HG02610 (cell line): Measurements from ENCODE around the gene BTRC.

Source experiments
- ATAC-seq: cut with Tn5 transposase; IDR thresholded peaks from one replicate; pipeline ENCODE4 v1.9.1; 2021; ENCODE audit warnings: mild to moderate bottlenecking, moderate library complexity; ENCODE audit not compliant: unreplicated experiment

The BTRC gene

DNA sequence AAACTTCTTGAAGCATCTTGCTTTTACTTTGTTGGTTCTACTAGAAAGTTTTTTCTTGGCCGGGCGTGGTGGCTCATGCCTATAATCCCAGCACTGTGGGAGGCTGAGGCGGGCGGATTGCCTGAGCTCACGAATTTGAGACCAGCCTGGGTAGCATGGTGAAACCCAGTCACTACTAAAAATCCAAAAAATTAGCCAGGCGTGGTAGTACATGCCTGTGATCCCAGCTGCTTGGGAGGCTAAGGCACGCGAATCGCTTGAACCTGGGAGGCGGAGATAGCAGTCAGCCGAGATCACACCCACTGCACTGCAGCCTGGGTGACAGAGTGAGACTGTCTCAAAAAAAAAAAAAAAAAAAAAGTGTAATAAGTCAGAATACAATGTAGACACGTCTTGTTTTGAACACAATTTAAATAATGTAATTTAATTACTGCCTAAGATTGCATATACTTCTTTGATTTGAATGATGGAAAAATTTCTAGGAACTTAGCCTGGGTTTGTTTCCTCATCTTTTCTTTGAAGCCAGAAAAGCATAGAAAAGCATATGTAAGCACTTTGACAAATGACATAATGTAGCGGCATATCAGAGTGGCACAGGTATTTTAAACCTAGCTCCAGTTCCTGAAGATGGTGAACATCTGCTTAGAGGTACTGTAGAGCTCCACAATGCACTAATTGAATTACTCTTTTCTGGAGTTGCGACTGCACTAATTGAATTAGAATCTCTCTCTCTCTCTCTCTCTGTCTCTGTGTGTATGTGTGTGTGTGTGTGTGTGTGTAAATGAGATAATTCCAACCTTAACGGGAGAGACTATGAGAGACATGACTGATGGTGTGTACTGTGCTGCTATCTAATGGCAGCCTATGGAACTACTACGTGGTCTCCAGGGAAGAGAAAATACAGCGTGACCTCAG lies 87.8 kb downstream of the BTRC start:
- peak; percentile 53 for ATAC-seq

DNA sequence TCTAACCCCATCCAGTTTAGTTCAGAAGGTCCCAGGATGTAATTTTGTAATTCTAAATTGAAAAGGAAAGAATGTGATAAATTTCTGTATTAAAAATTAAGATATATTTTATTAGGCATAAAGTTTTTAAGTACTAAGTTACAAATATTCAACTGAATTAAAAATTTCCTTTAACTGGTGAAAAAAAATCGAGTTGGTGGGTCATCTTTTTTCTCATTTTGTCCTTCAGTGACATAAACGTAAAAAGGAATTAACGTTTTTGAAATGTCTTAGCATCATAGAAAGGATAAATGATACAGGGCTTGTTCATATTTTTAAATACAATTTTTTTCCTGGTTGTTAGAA lies 88.5 kb downstream of the BTRC start:
- ATAC-seq = no peak

DNA sequence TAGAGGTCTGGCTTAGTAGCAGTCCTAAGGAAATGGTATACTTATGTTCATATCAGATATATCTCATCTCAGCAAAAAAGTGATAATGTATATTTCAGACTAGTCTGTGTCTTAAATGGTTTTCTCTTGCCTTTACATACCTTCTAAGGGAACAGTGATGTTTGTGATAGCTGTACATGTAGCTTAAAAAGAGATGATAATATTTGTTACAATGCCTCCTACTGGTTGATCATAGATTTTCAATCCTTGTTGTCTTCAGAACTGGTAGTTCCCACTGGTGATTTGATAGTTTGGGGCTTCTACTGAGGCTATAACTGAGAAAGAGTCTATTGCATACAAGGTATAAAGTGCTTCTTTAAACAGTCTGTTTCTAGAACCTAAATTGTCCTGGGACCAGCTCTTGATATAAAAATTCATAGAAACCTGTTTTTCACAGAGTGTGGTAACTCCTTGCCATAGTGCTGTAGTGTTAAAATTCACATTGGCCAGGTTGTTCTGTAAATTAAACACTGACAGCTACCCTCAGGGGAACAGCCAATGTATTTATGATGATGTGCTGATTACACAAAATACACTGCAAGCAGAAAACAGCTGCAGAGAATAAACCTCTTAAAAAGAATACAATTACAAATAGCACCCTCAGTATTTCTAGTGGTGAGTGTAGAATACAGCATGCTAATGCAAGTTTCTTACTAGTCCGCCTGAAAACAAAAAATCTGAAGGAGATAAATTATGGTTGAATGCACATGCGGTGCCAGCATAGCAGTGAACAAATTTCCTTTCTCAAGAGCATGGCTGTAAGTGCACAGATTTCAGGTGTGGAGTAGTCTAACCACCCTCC lies 90.3 kb downstream of the BTRC start:
- no peak for ATAC-seq

DNA sequence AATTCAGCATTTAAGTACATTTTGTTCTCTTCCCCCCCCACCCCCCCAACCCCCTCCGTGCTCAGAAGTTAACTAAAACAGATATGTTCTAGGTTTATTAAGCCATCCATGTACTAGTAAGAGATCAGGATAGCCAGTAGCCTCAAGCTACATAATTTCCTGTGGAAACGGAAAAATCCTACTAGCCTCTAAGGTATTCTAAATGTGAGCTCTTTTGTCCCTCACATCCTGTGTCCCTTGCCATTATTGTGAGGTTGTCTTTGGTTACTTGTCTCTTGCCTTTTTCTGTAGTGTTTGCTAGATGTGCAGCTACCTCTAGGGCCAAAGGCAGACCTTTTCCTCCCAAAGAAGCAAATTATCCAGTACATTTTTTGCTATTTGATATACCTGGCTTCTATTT lies 92.1 kb downstream of the BTRC start:
- ATAC-seq = no peak

DNA sequence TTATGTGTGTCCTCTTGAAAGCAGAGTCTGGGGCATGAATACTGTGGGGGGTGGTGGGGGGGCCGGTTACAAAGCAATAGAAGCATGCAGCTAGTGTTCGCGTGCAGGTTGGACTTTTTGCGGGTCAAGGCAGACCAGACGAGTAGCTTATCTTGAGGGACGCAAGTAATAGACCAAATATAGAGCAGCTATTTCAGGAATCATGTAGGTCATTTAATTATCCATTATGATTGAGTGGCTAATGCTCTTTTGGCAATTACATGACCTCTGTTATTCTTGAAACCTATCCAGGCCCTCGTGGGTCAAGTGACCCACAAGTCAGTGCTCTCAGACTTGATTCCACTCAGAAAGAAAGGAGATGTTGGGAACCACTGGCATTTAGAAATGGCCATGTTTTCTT lies 93.0 kb downstream of the BTRC start:
- ATAC-seq = no peak

DNA sequence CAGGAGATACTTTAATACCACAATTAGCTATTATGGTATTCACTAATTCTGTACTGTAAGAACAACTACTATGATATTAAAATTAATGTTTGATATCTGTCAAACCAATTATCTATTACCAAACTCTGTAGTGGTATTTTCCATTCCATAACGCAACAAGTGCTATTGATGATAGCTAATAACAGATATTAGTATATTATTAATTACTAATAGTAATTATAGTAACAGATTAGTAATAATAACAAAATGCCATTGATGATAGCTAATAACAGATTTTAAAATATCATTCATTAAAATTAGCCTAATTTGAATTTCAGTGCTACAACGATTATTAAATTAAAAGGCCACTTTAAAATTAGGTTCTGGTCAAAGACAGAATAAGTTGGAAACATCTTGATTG lies 93.5 kb downstream of the BTRC start:
- ATAC-seq = no peak

DNA sequence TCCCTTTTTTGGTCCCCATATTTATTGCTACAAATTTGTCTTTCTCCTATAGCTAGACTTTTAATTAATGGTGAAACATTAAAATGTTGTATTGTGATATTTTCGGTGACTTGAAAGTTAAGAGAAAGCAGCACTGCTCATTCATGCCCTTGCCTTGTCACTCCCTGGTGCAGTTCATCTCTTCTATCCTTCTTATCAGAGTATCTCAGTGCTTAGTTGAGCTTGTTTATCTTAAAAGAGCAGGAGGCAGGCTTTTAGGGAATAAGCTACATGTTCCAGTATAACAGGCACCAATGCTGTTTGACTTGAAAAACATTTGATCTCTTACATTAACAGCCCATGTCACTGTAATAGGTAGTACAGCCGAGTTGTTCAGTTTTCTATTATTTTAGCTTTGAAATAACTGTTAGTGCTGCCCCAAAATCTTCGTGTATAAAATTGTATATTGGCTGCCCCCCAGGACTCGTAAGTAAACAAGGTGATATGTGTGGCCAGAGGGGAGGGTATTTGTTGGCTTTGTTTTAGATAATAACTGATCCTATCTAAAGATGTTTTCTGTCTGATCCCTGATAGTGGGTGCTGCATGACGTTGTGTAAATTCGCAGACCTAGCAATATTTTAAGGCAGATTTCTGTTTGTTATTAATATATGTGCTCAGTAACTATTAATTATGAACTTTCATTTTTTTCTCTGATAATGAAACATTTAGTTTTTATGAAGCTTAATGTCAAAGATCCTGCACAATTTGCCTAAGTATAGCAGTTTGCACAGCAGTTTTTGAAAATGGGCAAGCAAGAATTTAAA lies 96.5 kb downstream of the BTRC start:
- ATAC-seq = no peak

DNA sequence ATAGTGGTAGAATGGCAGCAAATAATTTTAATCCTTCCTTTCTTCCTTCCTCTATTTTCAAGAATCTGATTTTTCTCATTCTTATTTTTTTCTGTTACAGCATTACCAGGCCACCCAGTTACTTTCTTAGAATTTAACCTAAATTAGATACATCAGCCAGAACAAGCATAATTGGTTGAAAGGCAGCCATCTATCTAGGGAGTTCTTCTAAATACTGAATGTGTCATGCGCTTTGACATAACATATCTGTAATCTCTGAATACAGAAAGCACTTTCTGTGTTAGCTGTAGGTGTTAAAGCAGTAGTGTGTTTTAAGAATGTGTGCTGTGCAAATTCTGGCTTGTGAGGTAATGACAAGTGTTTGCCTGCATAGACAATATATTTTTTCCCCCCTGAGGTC lies 97.3 kb downstream of the BTRC start:
- no peak for ATAC-seq

DNA sequence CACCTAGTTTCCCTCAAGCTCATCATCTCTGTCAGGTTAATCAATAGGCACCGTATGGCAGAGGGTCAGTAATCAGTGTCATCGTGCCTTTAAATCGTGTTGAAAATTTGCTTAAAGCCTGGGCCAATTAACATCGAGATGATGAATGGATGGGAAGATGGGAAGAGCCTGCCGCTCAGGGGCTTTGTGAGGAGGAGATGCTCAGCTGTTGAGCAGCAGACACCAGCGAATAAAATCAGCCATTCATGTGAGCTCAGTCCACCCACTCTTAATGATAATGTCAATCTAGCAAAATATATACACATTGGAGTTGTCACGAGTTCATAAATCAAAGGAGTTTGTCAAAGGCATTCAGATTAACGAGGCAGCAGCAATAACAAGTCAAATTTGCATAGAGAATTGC lies 97.7 kb downstream of the BTRC start:
- ATAC-seq = no peak

DNA sequence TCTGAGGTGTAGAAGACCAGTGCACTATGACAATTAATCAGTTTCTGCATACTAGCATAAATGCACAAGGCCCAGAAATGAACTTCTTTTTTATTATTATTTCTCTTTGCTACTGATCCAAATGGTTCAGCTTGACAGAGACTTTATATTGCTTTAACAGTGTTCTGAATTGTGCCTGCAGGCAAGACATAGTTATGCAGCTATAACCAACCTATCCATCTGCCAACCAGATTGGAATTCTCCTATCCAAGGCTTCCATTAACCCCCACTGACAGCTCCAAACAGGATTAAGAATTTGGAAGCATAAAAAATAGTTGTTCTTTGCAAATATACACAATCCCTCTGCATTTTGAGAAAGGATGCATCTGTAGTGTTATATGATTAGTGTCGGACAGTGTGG lies 98.2 kb downstream of the BTRC start:
- no peak for ATAC-seq

DNA sequence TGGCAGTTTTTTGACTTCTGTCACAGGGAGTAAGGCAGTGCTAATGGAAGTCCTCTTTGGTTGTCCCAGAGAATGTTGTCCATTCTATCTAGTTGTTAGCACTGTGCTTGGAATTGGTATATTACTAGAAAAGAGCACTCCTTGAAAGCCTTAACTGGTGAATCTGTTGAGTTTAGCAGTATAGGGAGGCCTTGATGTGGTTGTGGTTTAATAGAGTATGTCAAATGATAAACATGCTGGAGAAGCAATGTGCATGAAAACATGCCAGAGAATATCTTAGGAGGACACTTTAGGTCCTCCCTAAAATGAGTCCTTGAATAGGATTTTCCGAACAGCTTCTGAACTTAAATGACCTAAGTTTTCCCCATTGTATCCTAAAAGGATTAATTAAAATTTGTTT lies 98.6 kb downstream of the BTRC start:
- ATAC-seq = no peak

DNA sequence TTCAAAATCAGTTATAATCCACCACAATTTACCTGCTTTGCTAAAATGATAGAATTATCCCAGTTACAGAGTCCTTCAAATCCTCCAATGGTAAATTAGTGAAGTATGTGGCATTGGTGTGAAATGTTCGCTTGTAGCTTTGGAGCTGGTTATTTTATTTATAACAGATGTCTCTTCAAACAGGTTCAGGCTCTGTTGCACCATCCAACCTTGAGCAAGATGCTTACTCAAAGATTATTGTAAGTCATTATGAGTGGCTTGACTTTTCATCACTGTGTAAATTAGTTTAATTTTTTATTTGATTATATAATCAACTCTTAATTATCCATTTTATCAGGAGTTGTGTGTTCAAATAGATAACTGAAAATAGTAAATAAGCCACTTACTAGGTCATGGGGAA lies 99.4 kb downstream of the BTRC start:
- no peak for ATAC-seq

DNA sequence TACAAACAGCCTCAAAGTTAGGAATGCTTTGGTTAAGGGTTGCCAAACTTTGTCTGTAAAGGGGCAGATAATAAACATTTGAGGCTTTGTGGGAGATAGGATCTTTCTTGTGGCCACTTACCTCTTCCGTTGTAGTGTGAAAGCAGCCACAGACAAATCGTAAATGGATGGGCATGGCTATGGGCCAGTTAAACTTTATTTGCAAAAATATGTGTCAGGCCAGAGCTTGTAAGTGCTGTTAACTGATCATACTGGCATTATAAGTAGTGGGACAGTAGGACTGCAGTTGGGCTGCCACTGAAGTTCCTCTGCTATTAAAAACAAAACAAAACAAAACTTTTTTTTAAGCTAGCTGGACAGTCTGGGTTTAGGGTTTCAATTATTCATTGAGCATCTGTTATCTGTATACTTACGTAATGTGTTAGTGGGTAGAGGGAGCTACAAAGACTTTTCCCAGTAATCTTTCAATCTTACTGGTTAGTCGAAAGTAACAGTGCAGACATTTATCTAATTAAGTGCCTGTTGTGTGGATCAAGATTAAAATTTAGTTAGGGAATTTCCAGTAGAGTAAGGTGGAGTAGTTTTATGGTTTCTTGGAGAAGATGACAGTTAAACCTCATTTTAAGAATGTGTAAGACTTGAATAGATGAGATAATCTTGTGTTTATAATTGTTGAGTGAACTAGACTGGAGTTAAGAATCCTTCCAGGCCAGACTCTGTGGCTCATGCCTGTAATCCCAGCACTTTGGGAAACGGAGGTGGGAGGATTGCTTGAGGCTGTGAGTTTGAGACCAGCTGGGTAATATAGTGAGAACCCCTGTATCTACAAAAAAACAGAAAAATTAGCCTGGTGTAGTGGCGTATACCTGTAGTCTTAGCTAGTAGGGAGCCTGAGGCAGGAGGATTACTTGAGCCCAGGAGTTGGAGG lies 100.1 kb downstream of the BTRC start:
- no peak for ATAC-seq

DNA sequence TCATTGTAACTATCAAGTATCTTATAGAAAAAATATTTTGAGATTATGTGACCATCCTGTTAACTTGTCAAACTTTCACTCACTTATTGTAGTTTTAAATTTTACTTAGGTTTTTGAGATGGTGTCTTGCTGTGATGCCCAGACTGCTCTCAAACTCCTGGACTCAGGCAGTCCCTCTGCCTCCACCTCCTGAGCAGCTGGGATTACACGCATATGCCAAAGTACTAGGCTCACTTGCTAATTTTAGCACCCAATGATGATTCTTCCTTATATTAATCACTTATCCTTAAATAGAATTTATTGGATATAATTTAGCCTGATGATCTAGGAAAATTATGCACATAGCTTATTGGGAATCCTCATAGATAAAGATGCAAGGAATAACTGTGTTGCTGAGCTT lies 104.9 kb downstream of the BTRC start:
- ATAC-seq = no peak

DNA sequence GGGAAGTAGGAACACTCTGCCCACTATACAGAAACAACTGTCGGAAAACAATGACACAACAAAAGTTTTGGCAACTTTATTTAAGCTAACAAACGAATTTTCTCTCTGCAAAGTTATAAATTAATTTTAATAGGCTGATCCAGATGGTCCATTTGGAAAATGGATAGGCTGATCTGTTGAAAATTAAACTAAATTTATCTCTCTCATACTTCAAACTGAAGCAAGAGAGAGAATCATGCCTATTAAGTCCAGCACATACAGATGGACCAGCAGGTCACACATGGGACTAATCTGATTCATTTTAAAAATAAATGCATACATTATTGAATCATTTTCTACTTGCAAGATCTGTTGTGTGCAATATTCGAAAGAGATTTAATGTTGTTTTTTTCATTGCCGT lies 110.1 kb downstream of the BTRC start:
- no peak for ATAC-seq

DNA sequence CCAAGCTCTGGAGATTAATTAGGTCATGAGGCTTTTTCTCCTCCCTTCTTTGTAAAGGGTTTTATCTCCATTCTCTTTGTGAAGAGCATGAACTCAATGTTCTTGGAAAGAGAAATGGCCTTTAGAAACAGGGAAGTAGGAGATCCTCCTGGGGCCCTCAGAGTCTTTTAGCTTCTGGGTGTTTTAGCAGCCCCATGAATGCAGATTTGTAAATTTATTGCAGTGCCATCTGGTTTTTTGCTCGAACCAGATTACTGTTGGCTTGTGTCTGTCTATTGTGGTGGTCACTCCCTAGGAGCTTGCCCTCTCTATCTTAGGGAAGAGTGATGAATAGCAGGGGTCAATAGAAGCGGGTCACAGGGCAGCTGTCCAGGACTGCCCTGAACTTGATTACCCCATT lies 110.6 kb downstream of the BTRC start:
- ATAC-seq = no peak

DNA sequence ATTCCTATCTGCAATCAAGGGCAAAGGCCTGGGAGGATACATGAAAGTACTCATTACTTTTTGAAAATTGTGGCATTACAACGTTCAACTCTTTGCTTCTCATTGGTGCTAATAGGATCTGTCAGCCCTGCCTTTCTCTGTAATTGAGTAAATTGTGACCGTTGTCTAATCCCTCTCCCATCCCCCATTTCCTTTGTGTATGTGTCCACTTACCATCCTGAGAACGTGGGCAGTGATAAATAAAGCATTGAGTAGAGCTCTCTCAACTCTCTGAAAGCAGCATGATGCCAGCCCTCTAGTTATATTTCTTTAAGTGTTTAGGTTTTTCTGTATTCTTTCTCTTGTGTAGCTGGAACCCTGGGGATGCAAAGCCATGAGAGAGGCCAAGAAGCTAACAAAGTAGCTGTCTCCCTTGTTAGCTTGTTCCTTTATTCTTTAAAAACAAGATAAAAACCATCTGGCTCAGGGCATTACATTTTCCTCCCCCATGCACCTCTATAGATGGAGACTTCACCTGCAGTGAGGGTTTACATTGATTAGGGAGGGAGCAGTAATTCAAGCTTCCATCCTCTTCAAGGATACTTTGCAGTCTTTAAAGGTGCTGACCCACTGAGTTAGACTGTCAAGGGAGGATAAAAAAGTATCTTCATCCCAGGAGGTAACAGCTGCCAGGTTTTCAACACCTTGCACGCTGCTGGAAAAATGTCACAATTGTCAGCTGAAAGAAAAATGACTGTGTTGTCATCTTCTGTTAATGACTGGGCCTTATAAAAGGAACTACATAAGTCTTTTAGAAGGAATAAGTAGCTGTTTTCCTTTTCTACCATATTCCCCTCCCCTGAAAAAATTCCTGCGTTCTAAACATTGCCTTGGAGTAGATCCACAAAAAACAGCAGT lies 112.3 kb downstream of the BTRC start:
- no peak for ATAC-seq

DNA sequence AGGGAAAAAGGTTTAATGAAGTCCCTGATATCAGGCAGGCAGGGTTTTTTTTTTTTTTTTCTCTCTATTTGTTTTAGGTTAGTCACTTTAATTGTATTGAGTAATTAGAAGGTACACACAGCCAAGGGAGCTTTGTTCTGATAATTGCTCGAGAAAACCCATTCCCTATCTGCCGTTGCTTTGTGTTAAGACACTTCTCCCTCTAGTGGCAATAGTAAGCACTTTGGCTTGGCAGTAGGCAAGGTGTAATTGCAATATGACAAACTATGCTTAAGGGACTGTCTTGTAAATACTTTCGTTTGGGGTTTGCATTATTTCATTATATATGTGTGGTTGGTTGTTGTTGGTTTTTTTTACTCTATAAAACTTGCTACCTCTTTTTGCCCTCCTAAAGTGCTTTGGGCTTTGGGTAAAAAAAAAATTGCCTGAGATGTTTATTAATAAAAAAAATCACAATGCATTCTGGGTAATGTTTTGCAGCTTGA lies 113.4 kb downstream of the BTRC start:
- ATAC-seq = no peak

DNA sequence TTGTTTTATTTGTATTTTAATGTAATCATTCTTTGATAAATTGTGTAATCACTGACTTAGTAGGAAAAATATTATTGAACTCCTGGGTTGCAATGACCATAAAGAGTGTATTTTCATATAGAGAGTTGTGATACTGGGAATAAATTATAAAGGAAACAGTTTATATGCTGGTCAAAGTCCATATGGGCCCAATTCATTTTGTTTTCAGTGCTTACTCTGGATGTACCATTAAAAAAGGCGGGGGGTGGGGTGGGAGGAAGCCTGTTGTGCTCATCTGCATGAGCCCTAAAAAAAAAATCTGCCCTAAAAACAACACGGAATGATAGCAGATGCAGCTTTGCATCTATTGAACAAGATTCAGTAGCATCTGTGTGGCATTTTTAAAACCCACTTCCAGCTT lies 114.2 kb downstream of the BTRC start:
- ATAC-seq = no peak
